ENCODE measurements around the gene TUNAR. TPM values are rescaled to one million over a fixed set of nuclear protein-coding genes. Genes with fewer than 3 reads are reported as not detected.

The TUNAR gene
- total and polyA plus RNA-seq, 2 experiments from 2014 or later = 23.1 to 56.2 TPM

DNA sequence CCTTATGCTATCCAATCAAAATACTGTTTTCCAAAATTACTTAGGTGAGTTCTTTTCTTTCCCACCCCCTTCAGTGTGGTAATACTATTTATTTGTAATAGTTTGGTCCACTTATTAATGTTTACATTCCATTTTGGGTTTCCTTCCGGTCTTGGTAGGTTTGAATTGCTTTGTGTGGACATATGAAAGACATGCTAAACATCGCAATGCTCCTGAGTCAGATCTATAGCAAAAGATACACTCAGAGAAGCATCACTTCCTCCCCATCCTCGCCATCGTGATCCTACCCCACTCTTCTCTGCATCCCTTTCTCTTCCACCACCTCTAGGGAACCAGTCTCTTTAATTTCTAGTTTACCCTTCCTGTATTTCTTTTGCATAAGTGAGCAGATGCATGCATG is 30.0 kb downstream of the TUNAR start:
- Mint-ChIP-seq H3K27ac (no peak overlapping the region), H3K36me3 (ENCODE audit: low read depth) (peaks cover 16% of the 10 kb centered on the region; the same call in 2 of the 3 replicates), H3K4me3 (no peak overlapping the region), H3K9me3 (no peaks in the 10 kb centered on the region), H3K27me3 (ENCODE audit: insufficient read depth, low read depth, poor library complexity) (peaks cover 2% of the 10 kb centered on the region), H3K4me1 (peaks cover 29% of the 10 kb centered on the region)
- TF ChIP-seq EZH2 (IDR thresholded peaks at IDR 0.05; ENCODE audit: low read depth, unreplicated experiment) (no peak), ZNF462 (CRISPR knock-in tag; IDR thresholded peaks at IDR 0.05) (no peak), NANOG (IDR thresholded peaks at IDR 0.05; ENCODE audit: borderline replicate concordance) (no peak), REST (IDR thresholded peaks at IDR 0.05; ENCODE audit: unreplicated experiment) (no peak), POLR2AphosphoS5 (IDR thresholded peaks at IDR 0.05; ENCODE audit: low read depth) (no peak), ZNF114 (CRISPR knock-in tag; IDR thresholded peaks at IDR 0.05) (no peak), CREB1 (CRISPR knock-in tag; IDR thresholded peaks at IDR 0.05; ENCODE audit: low read depth) (no peak), STAT1 (IDR thresholded peaks at IDR 0.05; ENCODE audit: unreplicated experiment) (no peak), ZNF331 (CRISPR knock-in tag; IDR thresholded peaks at IDR 0.05; ENCODE audit: low read depth) (no peak), JUNB (IDR thresholded peaks at IDR 0.05; ENCODE audit: unreplicated experiment) (no peak), ETS1 (IDR thresholded peaks at IDR 0.05) (no peak), EZH2phosphoT487 (IDR thresholded peaks at IDR 0.05; ENCODE audit: unreplicated experiment) (no peak)
- TF ChIP-seq, protein P1, sequence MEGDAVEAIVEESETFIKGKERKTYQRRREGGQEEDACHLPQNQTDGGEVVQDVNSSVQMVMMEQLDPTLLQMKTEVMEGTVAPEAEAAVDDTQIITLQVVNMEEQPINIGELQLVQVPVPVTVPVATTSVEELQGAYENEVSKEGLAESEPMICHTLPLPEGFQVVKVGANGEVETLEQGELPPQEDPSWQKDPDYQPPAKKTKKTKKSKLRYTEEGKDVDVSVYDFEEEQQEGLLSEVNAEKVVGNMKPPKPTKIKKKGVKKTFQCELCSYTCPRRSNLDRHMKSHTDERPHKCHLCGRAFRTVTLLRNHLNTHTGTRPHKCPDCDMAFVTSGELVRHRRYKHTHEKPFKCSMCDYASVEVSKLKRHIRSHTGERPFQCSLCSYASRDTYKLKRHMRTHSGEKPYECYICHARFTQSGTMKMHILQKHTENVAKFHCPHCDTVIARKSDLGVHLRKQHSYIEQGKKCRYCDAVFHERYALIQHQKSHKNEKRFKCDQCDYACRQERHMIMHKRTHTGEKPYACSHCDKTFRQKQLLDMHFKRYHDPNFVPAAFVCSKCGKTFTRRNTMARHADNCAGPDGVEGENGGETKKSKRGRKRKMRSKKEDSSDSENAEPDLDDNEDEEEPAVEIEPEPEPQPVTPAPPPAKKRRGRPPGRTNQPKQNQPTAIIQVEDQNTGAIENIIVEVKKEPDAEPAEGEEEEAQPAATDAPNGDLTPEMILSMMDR (conservative IDR thresholded peaks at IDR 0.05; ENCODE audit: low read depth in 2 of 2) = no peak
- no peak overlapping the region for H3K27ac ChIP-seq (ENCODE audit: low read depth)
- no peak overlapping the region for H2AFZ ChIP-seq
- DNase-seq (ENCODE audit: low spot score) = no peak
- no peaks in the 10 kb centered on the region for H3F3A ChIP-seq (replicated peaks; ENCODE audit: low read depth)
- H4K20me1 ChIP-seq (replicated peaks; ENCODE audit: insufficient read depth) = no peaks in the 10 kb centered on the region
- H3K27me3 ChIP-seq (ENCODE audit: insufficient read depth) = no peaks in the 10 kb centered on the region
- no peak overlapping the region for H3K4me2 ChIP-seq
- H3K36me3 ChIP-seq (ENCODE audit: insufficient read depth) = no peaks in the 10 kb centered on the region
- peaks cover 20% of the 10 kb centered on the region for H3K4me1 ChIP-seq (ENCODE audit: insufficient read depth)
- peaks cover 14% of the 10 kb centered on the region for H3K79me2 ChIP-seq (replicated peaks; ENCODE audit: insufficient read depth)
- ATAC-seq = no peak
- H3K4me3 ChIP-seq = no peak overlapping the region
- H3K9me2 ChIP-seq (ENCODE audit: insufficient read depth) = 0 out of 2 replicates have a peak, but pooled peaks cover 13% of the 10 kb centered on the region
